Pancreas (tissue), 10 donors: Measurements from ENCODE around the gene LAMA2. TPM values are rescaled to one million over a fixed set of nuclear protein-coding genes. Genes with fewer than 3 reads are reported as not detected.

Experiments used
- ATAC-seq, 4 donors: fragments of 200-7000 bp; cut with Tn5 transposase; one replicate each; pipeline versions ENCODE4 v1.8.0 to v1.9.1; 2020; ENCODE audit warnings: mild to moderate bottlenecking in 4 of 4, moderate library complexity in 4 of 4
- DNase-seq, 6 donors: peaks; one replicate each; pipeline ENCODE4 v3.0.0-alpha.2; 2020
- FAIRE-seq: peaks from 2 replicates; lab custom pipeline; 2012; peaks lifted over from hg19 to GRCh38; lab: Jason Lieb, UNC
- H3K27ac ChIP-seq, 4 donors: fragments of 200-600 bp; sonication (generic); 1 replicate in 3 of 4; 2 replicates in 1 of 4; pipeline versions ENCODE4 v1.5.0 to v1.8.0; 2020
- H3K27me3 ChIP-seq, 4 donors: fragments of 200-600 bp; one replicate each; pipeline ENCODE4 v1.8.0; 2021
- H3K36me3 ChIP-seq, 3 donors: fragments of 200-600 bp; sonication (generic) in 1 of 3; one replicate each; pipeline versions ENCODE4 v1.5.0 to v1.8.0; 2020 to 2021
- H3K4me1 ChIP-seq, 3 donors: fragments of 200-600 bp; one replicate each; pipeline ENCODE4 v1.8.0; 2021
- H3K4me3 ChIP-seq, 4 donors: fragments of 200-600 bp; sonication (generic) in 2 of 4; one replicate each; pipeline versions ENCODE4 v1.5.0 to v1.8.0; 2020 to 2021
- H3K9me3 ChIP-seq, 4 donors: fragments of 200-600 bp; one replicate each; pipeline ENCODE4 v1.8.0; 2021
- WGBS, 2 donors: extraction: QIAGEN DNeasy Blood & Tissue Kit; methylation state at CpG; one replicate each; pipeline ENCODE4 v1.1.7; 2013; 5-methylcytosine and 5-hydroxymethylcytosine counted together
- intact Hi-C, 3 donors: fragments of 100-400 bp; cut with DNase I; formaldehyde crosslinking; loops; one replicate each; pipeline versions ENCODE4 v1.11.1 to v1.14.2; 2022
- polyA plus RNA-seq, 2 donors: library from polyadenylated mRNA; stranded (reverse); fragments of 200-250 nt; gene quantifications; one replicate each; pipeline ENCODE4 v1.2.3, GENCODE V29; 2013
- total RNA-seq, 6 donors: library from RNA; stranded (reverse); fragmentation: NEBNext Ultra II Directional in 4 of 6; extraction: Animal tissue kit (Norgen Biotek cat#: 25700) in 4 of 6; gene quantifications; one replicate each; pipeline versions ENCODE4 v1.2.1 to v1.2.4, GENCODE V29; 2021 to 2023
- TF ChIP-seq, protein P1 (sequence below), 4 donors: fragments of 200-600 bp; sonication (generic) in 3 of 4; IDR thresholded peaks; one replicate each; pipeline versions ENCODE4 v1.5.0 to v1.8.0; 2021; ENCODE audit warnings: antibody characterized with exemption in 4 of 4
- donor health status: healthy with polysubstance abuse.
- donor health status: DM: no; HTN: no; CAD: no; lungs with moderate emphysema.
- donor health status: DM: no; HTN: no; CAD: no.
- donor health status: control.
- donor health status: control.
- donor health status: Bipolar disorder and iron deficiency.
- donor health status: DM: yes; HTN: yes; CAD: no.
- donor health status: DM: no; HTN: no; CAD: no.
- donor health status: DM: no; HTN: no; CAD: no.
- donor health status: DM: yes; HTN: yes; CAD: no.

The LAMA2 gene
- total and polyA plus RNA-seq, 8 donors = 1.2 to 26.2 (median 6.2) TPM

DNA sequence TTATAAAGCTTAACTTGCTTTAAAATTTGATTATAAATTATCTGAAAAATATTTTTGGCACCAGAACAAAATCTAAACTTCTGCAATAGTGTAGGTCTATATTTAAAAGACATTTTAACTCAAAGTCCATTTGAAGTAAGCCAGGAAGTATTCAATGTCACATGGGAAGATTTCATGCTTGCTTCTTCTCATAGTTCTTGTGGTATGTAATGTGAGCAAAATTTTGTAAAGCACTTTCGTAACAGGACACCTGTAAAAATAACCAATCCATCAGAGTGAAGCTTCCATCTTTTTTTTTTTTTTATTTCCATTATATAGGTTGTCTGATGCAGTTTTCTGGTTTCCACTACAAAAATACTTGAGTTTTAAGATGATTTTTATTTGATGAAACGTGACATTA, 386.1 kb downstream of the LAMA2 start:
- intact Hi-C loops = no loop called here
- H3K9me3 ChIP-seq = no peaks in the 10 kb centered on the region
- no peaks in the 10 kb centered on the region for H3K4me1 ChIP-seq
- H3K27me3 ChIP-seq = no peaks in the 10 kb centered on the region
- no peaks in the 10 kb centered on the region for H3K36me3 ChIP-seq
- no peak overlapping the region for H3K4me3 ChIP-seq
- no peak overlapping the region for H3K27ac ChIP-seq
- TF ChIP-seq, protein P1, sequence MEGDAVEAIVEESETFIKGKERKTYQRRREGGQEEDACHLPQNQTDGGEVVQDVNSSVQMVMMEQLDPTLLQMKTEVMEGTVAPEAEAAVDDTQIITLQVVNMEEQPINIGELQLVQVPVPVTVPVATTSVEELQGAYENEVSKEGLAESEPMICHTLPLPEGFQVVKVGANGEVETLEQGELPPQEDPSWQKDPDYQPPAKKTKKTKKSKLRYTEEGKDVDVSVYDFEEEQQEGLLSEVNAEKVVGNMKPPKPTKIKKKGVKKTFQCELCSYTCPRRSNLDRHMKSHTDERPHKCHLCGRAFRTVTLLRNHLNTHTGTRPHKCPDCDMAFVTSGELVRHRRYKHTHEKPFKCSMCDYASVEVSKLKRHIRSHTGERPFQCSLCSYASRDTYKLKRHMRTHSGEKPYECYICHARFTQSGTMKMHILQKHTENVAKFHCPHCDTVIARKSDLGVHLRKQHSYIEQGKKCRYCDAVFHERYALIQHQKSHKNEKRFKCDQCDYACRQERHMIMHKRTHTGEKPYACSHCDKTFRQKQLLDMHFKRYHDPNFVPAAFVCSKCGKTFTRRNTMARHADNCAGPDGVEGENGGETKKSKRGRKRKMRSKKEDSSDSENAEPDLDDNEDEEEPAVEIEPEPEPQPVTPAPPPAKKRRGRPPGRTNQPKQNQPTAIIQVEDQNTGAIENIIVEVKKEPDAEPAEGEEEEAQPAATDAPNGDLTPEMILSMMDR (IDR thresholded peaks at IDR 0.05) = no peak
- DNase-seq (no peak), FAIRE-seq (no peak), ATAC-seq (no peak)
- WGBS, 2 donors = 74 to 82% methylated on average over 2 of the region's 2 CpGs

DNA sequence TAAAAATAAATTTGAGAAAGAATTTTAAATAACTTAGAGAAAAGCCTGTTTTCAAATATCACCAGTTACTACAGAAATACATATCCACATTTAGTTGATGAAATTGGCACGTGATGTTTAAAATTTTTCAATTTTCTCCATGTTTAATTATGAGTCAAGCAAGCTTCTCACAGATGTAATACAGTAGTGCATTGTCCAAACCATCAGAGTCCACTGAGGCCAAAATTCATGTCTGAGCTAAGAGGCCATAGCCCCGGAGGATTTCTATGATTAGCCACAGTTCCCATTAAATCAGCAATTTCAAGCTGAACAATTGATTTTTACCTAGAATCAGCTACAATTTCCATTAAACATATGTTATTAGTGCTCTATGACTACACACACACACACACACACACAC, 387.0 kb downstream of the LAMA2 start:
- Histone ChIP-seq H3K27ac (no peak overlapping the region), H3K36me3 (no peaks in the 10 kb centered on the region), H3K9me3 (no peaks in the 10 kb centered on the region), H3K4me1 (no peaks in the 10 kb centered on the region), H3K27me3 (no peaks in the 10 kb centered on the region), H3K4me3 (no peak overlapping the region)
- intact Hi-C loops = no loop called here
- FAIRE-seq = no peak
- WGBS, 2 donors = 64 to 67% methylated on average over 2 of the region's 2 CpGs
- TF ChIP-seq, protein P1 (IDR thresholded peaks at IDR 0.05) = no peak
- no peak for DNase-seq
- ATAC-seq = no peak

DNA sequence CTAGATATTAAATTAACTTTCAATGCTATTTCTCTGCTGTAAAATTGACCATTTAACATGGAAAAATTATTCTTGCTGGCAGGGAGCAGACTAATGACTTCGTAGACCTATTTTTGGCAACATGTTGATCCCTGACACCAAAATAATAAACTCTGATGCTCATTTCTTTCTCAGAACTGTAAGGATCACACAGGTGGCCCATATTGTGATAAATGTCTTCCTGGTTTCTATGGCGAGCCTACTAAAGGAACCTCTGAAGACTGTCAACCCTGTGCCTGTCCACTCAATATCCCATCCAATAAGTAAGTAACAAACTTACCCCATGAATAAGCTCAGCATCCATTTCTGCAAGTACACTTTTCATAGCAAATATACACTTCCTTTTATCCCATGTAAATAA, 387.5 kb downstream of the LAMA2 start:
- no peaks in the 10 kb centered on the region for H3K36me3 ChIP-seq
- H3K4me1 ChIP-seq = no peaks in the 10 kb centered on the region
- no peaks in the 10 kb centered on the region for H3K9me3 ChIP-seq
- no peak for FAIRE-seq
- no peak for DNase-seq
- H3K27me3 ChIP-seq = no peaks in the 10 kb centered on the region
- H3K4me3 ChIP-seq = no peak overlapping the region
- no peak overlapping the region for H3K27ac ChIP-seq
- no peak for ATAC-seq
- intact Hi-C loops = no loop called here
- 45 to 67% methylated on average over 2 of the region's 2 CpGs for WGBS, 2 donors
- TF ChIP-seq, protein P1 (IDR thresholded peaks at IDR 0.05) = no peak

DNA sequence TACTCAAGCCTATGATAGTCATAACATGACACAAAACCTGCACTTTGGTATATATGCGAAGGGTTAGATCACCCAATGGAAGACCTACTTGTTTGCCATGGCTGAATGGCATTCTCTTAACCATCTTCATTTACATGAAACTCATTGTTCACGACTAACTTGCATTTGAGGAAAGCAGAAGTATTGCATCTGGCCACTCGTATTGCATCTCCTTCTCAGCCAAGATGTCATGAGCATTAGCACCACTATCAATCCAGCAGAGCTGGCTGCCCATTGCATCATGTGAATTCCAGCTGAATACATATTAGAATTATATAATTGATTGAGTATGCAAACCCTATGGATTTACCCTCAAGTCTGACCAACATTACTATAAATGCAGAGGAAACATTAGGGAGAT, 390.2 kb downstream of the LAMA2 start:
- WGBS, 2 donors = 55 to 61% methylated on average over 3 of the region's 3 CpGs
- Histone ChIP-seq H3K27me3 (no peaks in the 10 kb centered on the region), H3K4me3 (no peak overlapping the region), H3K9me3 (no peaks in the 10 kb centered on the region), H3K36me3 (no peaks in the 10 kb centered on the region), H3K4me1 (no peaks in the 10 kb centered on the region), H3K27ac (no peak overlapping the region)
- DNase-seq (no peak), ATAC-seq (no peak), FAIRE-seq (no peak)
- intact Hi-C loops = no loop called here
- TF ChIP-seq, protein P1 (IDR thresholded peaks at IDR 0.05) = no peak

DNA sequence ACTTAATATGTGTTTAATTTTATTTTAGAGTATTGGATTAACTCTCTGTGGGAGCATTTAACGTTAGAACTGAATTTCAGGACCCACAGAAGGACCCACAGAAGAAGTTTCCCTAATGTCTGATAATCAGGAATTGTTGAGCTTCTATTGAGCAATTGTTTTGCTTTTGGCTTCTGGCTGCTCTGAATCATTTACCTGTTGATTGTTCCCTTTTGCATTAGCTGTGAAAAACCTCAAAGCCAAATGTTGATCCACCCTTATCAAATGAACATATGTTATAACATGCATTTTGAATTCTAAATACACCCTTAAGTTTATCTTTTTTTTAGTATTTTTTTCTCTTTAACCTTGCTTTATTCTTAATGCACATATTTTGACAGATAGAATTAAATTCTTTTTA, 393.5 kb downstream of the LAMA2 start:
- Histone ChIP-seq H3K27me3 (no peaks in the 10 kb centered on the region), H3K4me1 (no peaks in the 10 kb centered on the region), H3K4me3 (no peak overlapping the region), H3K27ac (no peak overlapping the region), H3K36me3 (no peaks in the 10 kb centered on the region), H3K9me3 (no peaks in the 10 kb centered on the region)
- ATAC-seq (no peak), FAIRE-seq (no peak), DNase-seq (no peak)
- TF ChIP-seq, protein P1 (IDR thresholded peaks at IDR 0.05) = no peak
- intact Hi-C loops = no loop called here
- WGBS, 2 donors = 31 to 32% methylated on average over 1 of the region's 1 CpG
